NCI-H510A (cell line): ENCODE data around the gene BSX.

Source experiments
- DNase-seq: peaks from one replicate; lab custom pipeline; 2025; lab: John Stamatoyannopoulos, UW

Gene BSX

GRCh38 chr11:122981388-122982264 is at the start of gene BSX:
BSX (minus strand) TSS chr11:122981834; CDS start chr11:122981671, 163 bp downstream.
- DNase-seq: no peak

- DNase-seq: no peak
Observed at GRCh38 chr11:123030517-123030916, 48.9 kb upstream of the BSX start.

GRCh38 chr11:123020968-123021367 is 39.3 kb upstream of the BSX start:
- DNase-seq: no peak

- DNase-seq: no peak
Observed at GRCh38 chr11:123018702-123019101, 37.1 kb upstream of the BSX start.

- DNase-seq: no peak
Observed at GRCh38 chr11:123011510-123011909, 29.9 kb upstream of the BSX start.

DNA sequence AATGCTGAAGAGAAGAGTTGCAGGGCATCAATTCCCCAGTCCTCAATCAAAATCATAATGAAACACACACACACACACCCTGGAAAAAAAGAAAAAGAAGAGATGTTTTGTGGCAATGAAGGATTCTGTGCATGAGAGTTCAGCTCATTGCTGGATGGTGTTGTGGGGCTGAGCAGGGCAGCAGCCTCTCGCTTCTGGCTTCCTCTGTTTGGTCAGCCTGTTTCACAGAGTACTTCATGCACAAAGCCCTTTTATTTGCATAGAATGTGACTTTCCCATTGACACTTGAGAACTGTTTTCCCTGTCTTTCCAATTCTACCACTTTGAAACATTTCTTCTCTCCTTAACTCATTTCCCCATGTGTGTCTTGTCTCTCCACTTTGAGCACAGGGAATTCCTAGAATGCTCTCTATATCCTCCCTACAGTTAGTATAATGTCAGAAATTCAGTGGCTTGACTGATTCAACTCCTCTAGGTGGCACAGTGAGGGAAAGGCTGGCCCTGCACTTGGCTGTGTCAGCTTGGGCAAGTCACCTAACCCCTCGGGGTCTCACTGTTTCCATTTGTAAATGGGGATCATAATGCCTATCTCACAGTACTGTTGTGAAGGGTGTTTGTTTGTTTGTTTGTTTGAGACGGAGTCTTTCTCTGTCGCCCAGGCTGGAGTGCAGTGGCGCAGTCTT is 25.4 kb upstream of the BSX start:
- DNase-seq: no peak

GRCh38 chr11:123000721-123001120 is 19.1 kb upstream of the BSX start:
- DNase-seq: no peak

DNA sequence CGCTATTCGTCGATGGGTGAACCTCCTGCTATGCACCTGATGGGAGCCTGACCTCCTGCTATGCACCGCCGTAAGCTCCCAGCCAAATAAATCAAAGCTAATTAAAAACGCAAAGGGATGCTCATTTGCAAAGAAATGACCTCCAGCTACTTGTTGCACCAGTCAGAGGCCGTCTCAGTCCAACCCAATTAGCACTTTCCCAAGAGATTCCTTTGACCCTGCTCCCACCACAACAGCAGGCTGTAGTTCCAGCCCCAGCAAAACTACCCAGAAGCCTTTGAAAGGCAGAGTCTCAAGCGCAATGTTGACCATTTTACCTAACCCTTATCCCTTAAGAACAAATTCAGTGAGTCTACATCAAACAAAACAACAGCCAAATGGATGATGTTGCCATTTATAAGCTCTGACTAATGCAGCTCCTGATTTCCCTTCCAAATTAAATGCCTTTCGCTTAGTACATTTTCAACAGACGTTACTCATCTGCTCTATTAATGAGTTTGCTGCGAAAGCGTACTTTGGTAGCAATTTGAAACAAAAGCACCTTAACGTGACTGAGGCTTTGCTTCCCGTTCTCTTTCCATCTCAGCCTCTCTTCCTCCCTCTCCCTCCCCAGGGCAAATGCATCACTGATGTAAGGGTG is 17.2 kb upstream of the BSX start:
- no peak for DNase-seq

- no peak for DNase-seq
Observed at GRCh38 chr11:122995526-122995925, 13.9 kb upstream of the BSX start.

GRCh38 chr11:122984186-122985011 is 2.8 kb upstream of the BSX start:
- no peak for DNase-seq

GRCh38 chr11:122983438-122984185 is 2.0 kb upstream of the BSX start:
- DNase-seq: no peak

DNA sequence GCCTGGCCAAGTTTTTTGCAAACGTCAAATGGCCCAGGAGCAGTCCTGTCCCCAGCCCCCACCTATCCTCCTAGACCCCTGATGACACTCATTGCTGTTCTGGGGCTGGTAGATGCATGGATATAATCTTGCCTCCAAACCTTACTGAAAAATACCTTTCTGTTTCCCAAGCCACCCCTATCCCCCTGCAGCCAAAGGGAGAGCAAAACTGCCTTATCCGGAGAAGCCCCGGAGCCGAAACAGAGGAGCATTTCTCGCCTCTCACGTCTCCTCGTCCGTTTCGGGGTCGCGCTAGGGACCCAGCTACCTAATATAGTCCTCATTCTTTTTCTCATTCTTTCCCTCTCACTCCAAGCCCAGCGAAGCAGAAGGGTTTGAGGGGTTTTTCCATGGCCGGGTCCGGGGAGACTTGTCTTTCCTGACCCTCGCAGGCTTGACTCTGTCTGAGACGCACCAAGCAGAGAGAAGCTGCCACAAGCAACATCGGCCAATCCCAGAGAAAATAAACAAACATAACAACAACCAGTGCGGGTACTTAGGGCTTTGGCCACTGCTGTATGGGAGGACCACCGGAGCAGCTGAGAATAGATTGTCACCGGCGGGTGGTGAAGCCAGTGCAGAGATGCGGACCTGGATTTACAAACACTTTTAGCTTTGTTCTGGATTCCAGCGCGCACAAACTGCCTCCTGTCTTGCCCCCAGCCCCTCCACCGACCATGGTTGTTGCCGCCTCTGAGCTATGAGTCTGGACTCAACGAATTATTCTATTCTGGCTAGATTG is 1.6 kb downstream of the BSX start:
- no peak for DNase-seq

- no peak for DNase-seq
Observed at GRCh38 chr11:122979103-122979814, 2.4 kb downstream of the BSX start.

- no peak for DNase-seq
Observed at GRCh38 chr11:122978299-122978620, 3.4 kb downstream of the BSX start.

DNA sequence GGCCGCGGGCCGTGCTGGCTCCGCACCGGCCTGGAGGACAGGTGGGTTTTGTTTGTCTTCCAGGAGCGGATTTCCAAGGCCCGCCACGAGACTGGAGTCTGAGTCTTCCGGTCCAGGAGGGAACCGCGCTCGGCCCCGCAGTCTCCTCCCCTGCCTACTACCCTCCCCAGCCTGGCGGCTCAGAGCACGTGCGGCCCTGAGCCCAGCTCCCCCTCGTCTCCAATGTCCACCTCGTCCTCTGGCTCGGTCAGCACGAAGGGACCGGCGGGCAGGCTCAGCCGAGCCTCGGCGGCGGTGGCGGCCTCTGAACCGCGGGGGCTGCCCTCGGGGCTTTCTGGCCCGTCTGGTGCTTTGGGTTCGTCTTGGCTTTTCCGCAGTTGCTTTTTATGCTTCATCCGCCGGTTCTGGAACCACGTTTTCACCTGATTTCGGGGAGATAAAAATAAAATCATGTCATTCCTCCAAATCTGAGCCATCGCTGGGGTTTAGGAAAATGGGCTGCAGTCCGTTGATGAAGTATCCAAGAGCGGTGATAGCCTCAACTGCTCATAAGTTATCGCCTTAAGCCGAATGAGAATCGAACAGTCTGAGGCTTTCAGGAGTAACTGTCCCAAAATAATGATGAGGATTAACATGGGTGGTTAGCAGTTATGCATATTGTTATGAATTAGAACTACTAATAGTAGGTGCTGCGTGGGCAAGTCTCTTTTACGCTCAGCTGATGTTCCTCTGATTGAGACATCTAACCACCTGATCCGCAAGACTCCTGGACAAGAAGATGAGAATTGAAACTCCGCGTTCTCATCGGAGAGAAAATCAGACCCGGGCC is 4.0 kb downstream of the BSX start:
- no peak for DNase-seq

DNA sequence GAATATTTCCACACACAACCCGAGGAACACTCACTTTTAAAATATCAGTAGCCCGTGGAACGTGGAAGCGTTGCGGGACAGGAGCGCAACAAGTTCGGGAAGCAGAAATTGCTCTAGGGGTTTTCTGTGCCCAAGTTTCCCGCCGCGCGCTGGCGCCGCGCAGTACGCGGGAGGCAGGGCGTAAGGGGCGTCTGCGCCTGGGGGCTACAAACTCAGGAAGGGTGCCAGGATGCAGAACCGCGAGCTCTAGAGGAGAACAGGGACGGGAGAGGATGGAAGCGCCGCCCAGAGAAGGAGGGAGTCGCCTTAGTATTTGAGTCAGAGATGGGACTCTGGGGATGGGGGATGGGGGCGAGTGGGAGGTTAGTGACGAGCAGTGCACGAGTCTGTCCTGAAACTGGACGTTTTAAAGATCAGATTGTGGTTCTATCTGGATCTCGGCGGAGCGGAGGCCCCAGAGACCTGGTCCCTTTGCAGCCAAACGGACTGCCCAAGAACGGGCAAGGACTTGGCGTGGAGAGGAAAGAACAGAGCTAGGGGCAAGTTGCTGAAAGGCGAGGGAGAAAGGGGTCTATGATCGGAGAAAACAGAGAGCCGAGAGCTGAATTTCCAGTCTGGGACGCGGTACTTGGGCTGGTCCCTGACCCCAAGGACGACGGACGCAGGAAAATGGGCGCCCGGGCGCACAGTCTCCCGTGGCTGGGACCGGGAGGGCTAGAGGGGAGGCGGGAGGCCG is 4.7 kb downstream of the BSX start:
- DNase-seq: no peak

DNA sequence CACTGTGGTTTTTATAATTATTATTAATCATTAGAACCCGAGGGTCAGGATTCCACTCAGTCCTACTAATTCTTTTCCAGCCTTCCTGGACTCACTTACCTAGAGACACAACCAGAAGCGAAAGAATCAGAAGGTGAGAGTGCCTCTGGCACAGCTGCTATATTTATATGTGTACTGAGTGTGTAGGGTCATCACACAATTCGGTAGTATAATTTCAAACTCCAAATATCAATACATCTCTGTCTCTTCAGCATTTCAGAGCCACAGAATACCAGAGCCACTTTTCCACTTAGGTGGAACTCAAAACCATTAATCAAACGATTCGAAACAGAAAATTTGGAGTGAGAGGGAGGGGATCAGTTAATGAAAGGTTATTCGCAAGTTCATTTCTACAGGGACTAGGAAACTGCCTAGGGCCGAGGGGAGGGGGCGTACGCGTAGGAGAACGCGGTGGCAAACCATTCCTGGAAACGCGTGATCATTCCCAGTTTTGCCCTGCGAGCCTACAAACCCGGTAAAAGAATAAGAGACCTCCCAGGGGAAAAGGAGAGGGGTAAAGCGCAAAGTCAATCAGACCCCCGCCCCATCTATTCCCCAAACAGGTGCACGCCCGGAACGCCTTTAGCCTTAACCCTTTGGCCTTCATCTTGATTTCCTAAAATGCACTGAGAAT is 5.4 kb downstream of the BSX start:
- no peak for DNase-seq

DNA sequence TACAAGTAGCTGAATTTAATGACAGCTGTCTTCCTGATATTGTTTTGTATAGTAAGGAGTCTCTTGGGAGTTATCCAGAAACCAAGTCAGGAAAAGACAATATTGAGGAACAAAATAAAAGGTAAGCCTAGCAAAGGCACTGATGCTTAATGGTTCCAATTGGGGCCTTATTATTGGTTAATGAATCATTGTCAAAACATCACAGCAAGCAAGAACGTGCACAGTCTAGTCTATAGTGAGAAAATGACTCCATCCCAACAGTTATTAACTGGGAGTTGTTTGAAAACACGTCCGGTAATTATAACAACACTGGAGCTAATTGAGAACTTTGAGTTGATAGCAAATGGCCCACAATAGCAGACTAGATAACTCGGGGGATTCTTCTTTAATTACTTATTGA is 17.7 kb downstream of the BSX start:
- DNase-seq: no peak
